WI38 (cell line): ENCODE measurements around the gene SLC8A3.
A peak's percentile ranks its signal among the peaks of the same experiment; 100 is the strongest.

Source experiments
- H3K4me3 ChIP-seq: 2 replicates; pipeline ENCODE4 v1.5.1; 2011; ENCODE audit warnings: low read depth, mild to moderate bottlenecking, control low read depth, low read length
- CTCF ChIP-seq: IDR thresholded peaks from 2 replicates; pipeline ENCODE4 v1.5.1; 2012; ENCODE audit warnings: low read depth, mild to moderate bottlenecking, control low read depth, low read length

Gene SLC8A3

GRCh38 chr14:70032016-70032415, 156.7 kb downstream of the SLC8A3 start:
- no peak for TF ChIP-seq CTCF
- no peak overlapping the region for H3K4me3 ChIP-seq

- no peak overlapping the region for H3K4me3 ChIP-seq
- TF ChIP-seq CTCF = no peak
Measured at GRCh38 chr14:70029296-70030132, 159.2 kb downstream of the SLC8A3 start.

GRCh38 chr14:70027785-70028428, 160.8 kb downstream of the SLC8A3 start:
- H3K4me3 ChIP-seq = no peak overlapping the region
- TF ChIP-seq CTCF = peak; percentile 92

GRCh38 chr14:70023871-70024270, 164.9 kb downstream of the SLC8A3 start:
- no peak for TF ChIP-seq CTCF
- no peak overlapping the region for H3K4me3 ChIP-seq

- no peak overlapping the region for H3K4me3 ChIP-seq
- no peak for TF ChIP-seq CTCF
Measured at GRCh38 chr14:70022771-70023445, 165.8 kb downstream of the SLC8A3 start.

- no peak overlapping the region for H3K4me3 ChIP-seq
- no peak for TF ChIP-seq CTCF
Measured at GRCh38 chr14:70021548-70022220, 167.1 kb downstream of the SLC8A3 start.
